Sigmoid colon (tissue), 4 donors: ENCODE measurements around the gene EDEM3.

Source experiments
- POLR2A ChIP-seq, 2 donors: fragments of 450-650 bp; IDR thresholded peaks; one replicate each; pipeline ENCODE4 v1.6.1; 2016; ENCODE audit warnings: antibody characterized with exemption in 2 of 2, mild to moderate bottlenecking in 2 of 2, moderate library complexity in 2 of 2
- POLR2AphosphoS5 ChIP-seq, 4 donors: sonication (generic); formaldehyde crosslinking; IDR thresholded peaks; one replicate each; pipeline ENCODE4 v1.6.1; 2017; ENCODE audit warnings: antibody characterized with exemption in 4 of 4

GRCh38 chr1:184686540-184686939, 68.1 kb downstream of the EDEM3 start:
- no peak for TF ChIP-seq POLR2A (IDR thresholded peaks at IDR 0.05)
- no peak for TF ChIP-seq POLR2AphosphoS5 (IDR thresholded peaks at IDR 0.05)
